WERI-Rb-1 (cell line): ENCODE measurements around the gene XRCC4.

Source experiments
- DNase-seq: peaks from one replicate; pipeline ENCODE4 v3.0.0-alpha.2; 2020
- H3K27ac ChIP-seq: fragments of 250-450 bp; sonication (Bioruptor Pico); 2 replicates; pipeline ENCODE4 v1.5.1; 2020; ENCODE audit warnings: mild to moderate bottlenecking, moderate library complexity
- H3K27me3 ChIP-seq: fragments of 250-450 bp; sonication (Bioruptor Pico); 2 replicates; pipeline ENCODE4 v1.5.1; 2021; ENCODE audit warnings: mild to moderate bottlenecking, low read depth, moderate library complexity; ENCODE audit not compliant: insufficient read depth, severe bottlenecking
- H3K36me3 ChIP-seq: fragments of 250-450 bp; sonication (Bioruptor Pico); 2 replicates; pipeline ENCODE4 v1.5.1; 2020; ENCODE audit warnings: mild to moderate bottlenecking, moderate library complexity
- H3K4me3 ChIP-seq: 2 replicates; pipeline ENCODE4 v1.5.1; 2011; ENCODE audit warnings: low read depth, mild to moderate bottlenecking, control low read depth, low read length
- H3K9me3 ChIP-seq: fragments of 250-450 bp; sonication (Bioruptor Pico); 2 replicates; pipeline ENCODE4 v1.5.1; 2021; ENCODE audit warnings: mild to moderate bottlenecking, moderate library complexity; ENCODE audit not compliant: severe bottlenecking
- CTCF ChIP-seq: IDR thresholded peaks from 2 replicates; pipeline ENCODE4 v1.5.1; 2011; ENCODE audit warnings: low read depth, mild to moderate bottlenecking, control low read depth, inconsistent platforms, low read length

Gene XRCC4

GRCh38 chr5:83157163-83157562 is 79.8 kb downstream of the XRCC4 start:
- no peak for DNase-seq
- no peak overlapping the region for H3K27ac ChIP-seq
- H3K36me3 ChIP-seq = no peaks in the 10 kb centered on the region
- no peak overlapping the region for H3K4me3 ChIP-seq
- no peaks in the 10 kb centered on the region for H3K27me3 ChIP-seq
- TF ChIP-seq CTCF = no peak
- no peaks in the 10 kb centered on the region for H3K9me3 ChIP-seq

- DNase-seq = no peak
- no peaks in the 10 kb centered on the region for H3K9me3 ChIP-seq
- no peaks in the 10 kb centered on the region for H3K36me3 ChIP-seq
- no peak overlapping the region for H3K27ac ChIP-seq
- H3K27me3 ChIP-seq = no peaks in the 10 kb centered on the region
- no peak for TF ChIP-seq CTCF
- no peak overlapping the region for H3K4me3 ChIP-seq
Observed at GRCh38 chr5:83162601-83163000, 85.3 kb downstream of the XRCC4 start.

GRCh38 chr5:83167538-83167937 is 90.2 kb downstream of the XRCC4 start:
- Histone ChIP-seq H3K9me3 (no peaks in the 10 kb centered on the region), H3K36me3 (no peaks in the 10 kb centered on the region), H3K27ac (no peak overlapping the region), H3K27me3 (no peaks in the 10 kb centered on the region), H3K4me3 (no peak overlapping the region)
- TF ChIP-seq CTCF = no peak
- DNase-seq = no peak

GRCh38 chr5:83169571-83170337 is 92.4 kb downstream of the XRCC4 start:
- H3K4me3 ChIP-seq = no peak overlapping the region
- no peak for DNase-seq
- H3K27ac ChIP-seq = no peak overlapping the region

GRCh38 chr5:83172011-83172410 is 94.7 kb downstream of the XRCC4 start:
- Histone ChIP-seq H3K27ac (no peak overlapping the region), H3K4me3 (no peak overlapping the region), H3K9me3 (no peaks in the 10 kb centered on the region), H3K36me3 (no peaks in the 10 kb centered on the region), H3K27me3 (no peaks in the 10 kb centered on the region)
- DNase-seq = no peak
- no peak for TF ChIP-seq CTCF

More at GRCh38 chr5:83169571-83170337, 92.4 kb downstream of the XRCC4 start:
- H3K36me3 ChIP-seq = no peaks in the 10 kb centered on the region
- TF ChIP-seq CTCF = no peak
- no peaks in the 10 kb centered on the region for H3K27me3 ChIP-seq
- no peaks in the 10 kb centered on the region for H3K9me3 ChIP-seq

- H3K4me3 ChIP-seq = no peak overlapping the region
- no peak for TF ChIP-seq CTCF
- H3K36me3 ChIP-seq = no peaks in the 10 kb centered on the region
- H3K27me3 ChIP-seq = no peaks in the 10 kb centered on the region
- H3K9me3 ChIP-seq = no peaks in the 10 kb centered on the region
- H3K27ac ChIP-seq = no peak overlapping the region
- DNase-seq = no peak
Observed at GRCh38 chr5:83172655-83173054, 95.3 kb downstream of the XRCC4 start.
